ENCODE results near the gene STOM. TPM values are rescaled to one million over a fixed set of nuclear protein-coding genes. Genes with fewer than 3 reads are reported as not detected.
A peak's percentile ranks its signal among the peaks of the same experiment; 100 is the strongest.

STOM gene
- total RNA-seq, 1 experiment from 2014 or later, result 33.1 TPM

DNA sequence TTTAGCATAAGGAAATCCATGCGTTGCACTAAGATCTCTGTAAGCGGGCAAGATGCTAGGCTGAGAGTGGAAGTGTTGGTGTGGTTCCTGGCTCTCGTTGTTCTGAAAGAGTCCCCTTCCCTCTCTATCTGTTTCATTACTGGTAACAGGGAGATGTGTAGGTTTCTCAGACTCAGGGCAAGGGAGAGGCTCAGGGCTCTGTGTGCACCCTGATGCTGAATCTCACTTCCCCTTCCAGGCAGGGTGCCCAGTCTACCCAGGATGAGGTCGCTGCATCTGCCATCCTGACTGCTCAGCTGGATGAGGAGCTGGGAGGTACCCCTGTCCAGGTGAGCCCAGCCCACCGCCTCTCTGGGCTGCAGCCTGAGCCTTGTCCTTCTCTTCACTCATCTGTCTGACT, 45.7 kb downstream of the STOM start:
- DNase-seq, result no peak
- BruUV-seq (replicated peaks), result no TSS peak
- Histone ChIP-seq H3K9me3 (no peaks in the 10 kb centered on the region), H3K27me3 (replicated peaks; ENCODE audit: control insufficient read depth, insufficient read depth, low read length) (no peaks in the 10 kb centered on the region), H3K4me3 (ENCODE audit: low read depth, low read length) (no peak overlapping the region), H3K4me1 (peaks cover 20% of the 10 kb centered on the region; the same call in 1 of the 2 replicates), H3K36me3 (ENCODE audit: control insufficient read depth, insufficient read depth, low read length) (peaks cover 10% of the 10 kb centered on the region)
- Mint-ChIP-seq H3K4me1 (ENCODE audit: low read depth, unreplicated experiment) (peaks cover 11% of the 10 kb centered on the region), H3K9me3 (ENCODE audit: unreplicated experiment) (no peaks in the 10 kb centered on the region), H3K4me3 (ENCODE audit: unreplicated experiment) (no peak overlapping the region), H3K27ac (ENCODE audit: unreplicated experiment) (peak overlapping the region; percentile 12), H3K27me3 (ENCODE audit: insufficient read depth, unreplicated experiment) (no peaks in the 10 kb centered on the region), H3K36me3 (ENCODE audit: insufficient read depth, unreplicated experiment) (peaks cover 39% of the 10 kb centered on the region)
- ChIA-PET CTCF (no interaction called here), POLR2A (no interaction called here)
- TF ChIP-seq, protein P1, sequence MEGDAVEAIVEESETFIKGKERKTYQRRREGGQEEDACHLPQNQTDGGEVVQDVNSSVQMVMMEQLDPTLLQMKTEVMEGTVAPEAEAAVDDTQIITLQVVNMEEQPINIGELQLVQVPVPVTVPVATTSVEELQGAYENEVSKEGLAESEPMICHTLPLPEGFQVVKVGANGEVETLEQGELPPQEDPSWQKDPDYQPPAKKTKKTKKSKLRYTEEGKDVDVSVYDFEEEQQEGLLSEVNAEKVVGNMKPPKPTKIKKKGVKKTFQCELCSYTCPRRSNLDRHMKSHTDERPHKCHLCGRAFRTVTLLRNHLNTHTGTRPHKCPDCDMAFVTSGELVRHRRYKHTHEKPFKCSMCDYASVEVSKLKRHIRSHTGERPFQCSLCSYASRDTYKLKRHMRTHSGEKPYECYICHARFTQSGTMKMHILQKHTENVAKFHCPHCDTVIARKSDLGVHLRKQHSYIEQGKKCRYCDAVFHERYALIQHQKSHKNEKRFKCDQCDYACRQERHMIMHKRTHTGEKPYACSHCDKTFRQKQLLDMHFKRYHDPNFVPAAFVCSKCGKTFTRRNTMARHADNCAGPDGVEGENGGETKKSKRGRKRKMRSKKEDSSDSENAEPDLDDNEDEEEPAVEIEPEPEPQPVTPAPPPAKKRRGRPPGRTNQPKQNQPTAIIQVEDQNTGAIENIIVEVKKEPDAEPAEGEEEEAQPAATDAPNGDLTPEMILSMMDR (IDR thresholded peaks at IDR 0.05; ENCODE audit: insufficient read depth in 1 of 2, low read depth in 1 of 2, low read length in 1 of 2, severe bottlenecking in 1 of 2, unreplicated experiment in 1 of 2), result no peak
- intact Hi-C loops (cut with micrococcal nuclease; ENCODE audit: unreplicated experiment), result no loop called here

DNA sequence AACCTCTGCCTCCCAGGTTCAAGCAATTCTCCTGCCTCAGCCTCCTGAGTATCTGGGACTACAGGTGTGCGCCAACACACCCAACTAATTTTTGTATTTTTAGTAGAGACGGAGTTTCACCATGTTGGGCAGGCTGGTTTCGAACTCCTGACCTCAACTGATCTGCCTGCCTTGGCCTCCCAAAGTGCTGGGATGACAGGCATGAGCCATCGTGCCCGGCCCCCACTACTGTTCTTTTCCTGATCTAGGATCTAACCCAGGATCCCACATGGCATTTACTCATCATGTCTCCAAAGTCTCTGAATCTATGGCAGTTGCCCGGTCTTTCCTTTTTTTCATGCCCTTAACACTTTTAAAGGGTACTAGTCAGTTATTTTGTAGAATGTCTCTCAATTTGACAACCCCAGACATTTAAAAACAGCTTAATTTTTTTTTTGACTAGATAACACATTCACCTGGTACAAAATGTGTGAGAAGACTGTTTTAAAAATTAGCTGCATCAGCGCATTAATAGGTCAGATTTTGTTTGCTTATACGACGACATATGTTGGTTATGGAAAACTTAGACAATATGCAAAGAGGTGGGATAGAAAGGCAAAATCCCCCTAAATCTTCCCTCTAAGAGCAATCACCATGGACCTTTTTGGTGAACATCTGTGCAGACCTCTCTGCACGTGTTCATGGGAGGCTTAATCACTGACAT, 46.5 kb downstream of the STOM start:
- BruUV-seq (replicated peaks), result no TSS peak
- CTCF ChIA-PET, result no interaction called here
- TF ChIP-seq, protein P1 (IDR thresholded peaks at IDR 0.05; ENCODE audit: insufficient read depth in 1 of 2, low read depth in 1 of 2, low read length in 1 of 2, severe bottlenecking in 1 of 2, unreplicated experiment in 1 of 2), result no peak

DNA sequence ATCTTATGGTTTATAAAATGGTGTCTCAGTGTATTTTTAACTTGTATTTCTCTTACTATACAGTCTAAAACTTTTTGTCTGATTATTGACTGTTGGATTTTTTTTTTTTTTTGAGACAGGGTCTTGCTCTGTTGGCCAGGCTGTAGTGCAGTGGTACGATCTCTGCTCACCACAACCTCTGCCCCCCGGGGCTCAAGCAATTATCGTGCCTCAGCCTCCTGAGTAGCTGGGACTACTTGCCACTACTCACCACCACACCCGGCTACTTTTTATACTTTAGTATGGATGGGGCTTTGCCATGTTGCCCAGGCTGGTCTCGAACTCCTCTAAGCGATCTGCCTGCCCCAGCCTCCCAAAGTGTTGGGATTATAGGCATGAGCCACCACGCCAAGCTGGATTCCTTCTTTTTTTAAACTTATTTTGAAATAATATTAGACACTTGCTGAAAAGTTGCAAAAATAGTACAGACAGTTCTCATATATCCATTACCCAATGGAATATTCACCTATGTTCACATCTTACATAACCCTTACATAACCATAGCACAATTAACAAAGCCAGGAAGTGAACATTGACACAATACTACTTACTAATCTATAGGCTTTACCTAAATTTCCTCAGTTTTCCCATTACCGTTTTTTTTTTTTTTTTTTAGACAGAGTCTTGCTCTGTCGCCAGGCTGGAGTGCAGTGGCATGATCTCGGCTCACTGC, 47.2 kb downstream of the STOM start:
- DNase-seq, result no peak
- Histone ChIP-seq H3K36me3 (ENCODE audit: control insufficient read depth, insufficient read depth, low read length) (peaks cover 7% of the 10 kb centered on the region), H3K4me1 (peaks cover 20% of the 10 kb centered on the region; the same call in 1 of the 2 replicates), H3K27me3 (replicated peaks; ENCODE audit: control insufficient read depth, insufficient read depth, low read length) (no peaks in the 10 kb centered on the region), H3K4me3 (ENCODE audit: low read depth, low read length) (no peak overlapping the region), H3K9me3 (no peaks in the 10 kb centered on the region)
- peak overlapping the region; percentile 43 for H3K27ac Mint-ChIP-seq (ENCODE audit: unreplicated experiment)
- peaks cover 46% of the 10 kb centered on the region for H3K36me3 Mint-ChIP-seq (ENCODE audit: insufficient read depth, unreplicated experiment)
- intact Hi-C loops (cut with micrococcal nuclease; ENCODE audit: unreplicated experiment), result loop anchor here (1.0 kb wide), 1 partner anchor 49 kb away; no protein-coding TSS in a partner anchor
- TF ChIP-seq, protein P1 (IDR thresholded peaks at IDR 0.05; ENCODE audit: insufficient read depth in 1 of 2, low read depth in 1 of 2, low read length in 1 of 2, severe bottlenecking in 1 of 2, unreplicated experiment in 1 of 2), result no peak
- peaks cover 11% of the 10 kb centered on the region for H3K4me1 Mint-ChIP-seq (ENCODE audit: low read depth, unreplicated experiment)
- no peaks in the 10 kb centered on the region for H3K9me3 Mint-ChIP-seq (ENCODE audit: unreplicated experiment)
- H3K4me3 Mint-ChIP-seq (ENCODE audit: unreplicated experiment), result no peak overlapping the region
- CTCF ChIA-PET, result interaction anchor here (1.1 kb wide), 1 partner anchor 36 kb away, joined by 6 read pairs; no protein-coding TSS in a partner anchor
- no TSS peak for BruUV-seq (replicated peaks)
- POLR2A ChIA-PET, result no interaction called here
- H3K27me3 Mint-ChIP-seq (ENCODE audit: insufficient read depth, unreplicated experiment), result no peaks in the 10 kb centered on the region

More for the DNA sequence above, 46.5 kb downstream of the STOM start:
- Histone ChIP-seq H3K9me3 (no peaks in the 10 kb centered on the region), H3K36me3 (ENCODE audit: control insufficient read depth, insufficient read depth, low read length) (peaks cover 7% of the 10 kb centered on the region), H3K4me1 (peaks cover 20% of the 10 kb centered on the region; the same call in 1 of the 2 replicates), H3K4me3 (ENCODE audit: low read depth, low read length) (no peak overlapping the region), H3K27me3 (replicated peaks; ENCODE audit: control insufficient read depth, insufficient read depth, low read length) (no peaks in the 10 kb centered on the region)
- peaks cover 46% of the 10 kb centered on the region for H3K36me3 Mint-ChIP-seq (ENCODE audit: insufficient read depth, unreplicated experiment)
- POLR2A ChIA-PET, result no interaction called here
- peaks cover 11% of the 10 kb centered on the region for H3K4me1 Mint-ChIP-seq (ENCODE audit: low read depth, unreplicated experiment)
- intact Hi-C loops (cut with micrococcal nuclease; ENCODE audit: unreplicated experiment), result no loop called here
- H3K4me3 Mint-ChIP-seq (ENCODE audit: unreplicated experiment), result no peak overlapping the region
- DNase-seq, result no peak
- H3K27me3 Mint-ChIP-seq (ENCODE audit: insufficient read depth, unreplicated experiment), result no peaks in the 10 kb centered on the region
- no peaks in the 10 kb centered on the region for H3K9me3 Mint-ChIP-seq (ENCODE audit: unreplicated experiment)
- no peak overlapping the region for H3K27ac Mint-ChIP-seq (ENCODE audit: unreplicated experiment)
